Stimulated activated memory B cell treated with anti-CD40 and anti-IgM and Interleukin-4, amounts not matched to agents 10 μg/mL and 1 μg/mL and 100 μg/mL, for 72 hours (primary cell): Measurements from ENCODE around the gene SLC25A29.
"Not testable (repeated sequence)": the region's sequence is repeated elsewhere in the genome, so short reads cannot be mapped to it uniquely, and the experiment has no call there.

Source experiments
- ATAC-seq: fragments of 150-1000 bp; cut with Tn5 transposase; 2 replicates; pipeline ENCODE4 v1.10.0; 2021
- H3K27ac Mint-ChIP-seq: one replicate; pipeline ENCODE4 v1.8.0; 2022; ENCODE audit warnings: mild to moderate bottlenecking, mixed read lengths
- H3K27me3 Mint-ChIP-seq: one replicate; pipeline ENCODE4 v1.8.0; 2022; ENCODE audit warnings: mixed read lengths
- H3K36me3 Mint-ChIP-seq: one replicate; pipeline ENCODE4 v1.8.0; 2022; ENCODE audit warnings: mixed read lengths
- H3K4me1 Mint-ChIP-seq: one replicate; pipeline ENCODE4 v1.8.0; 2022; ENCODE audit warnings: mixed read lengths
- H3K4me3 Mint-ChIP-seq: one replicate; pipeline ENCODE4 v1.8.0; 2022; ENCODE audit warnings: mild to moderate bottlenecking, moderate library complexity, mixed read lengths
- H3K9me3 Mint-ChIP-seq: one replicate; pipeline ENCODE4 v1.8.0; 2022; ENCODE audit warnings: mixed read lengths

SLC25A29 gene

GRCh38 chr14:100306101-100306997 lies at the start of gene SLC25A29:
Gene SLC25A29 (minus strand): TSS chr14:100306444. CDS start chr14:100306232, 212 bp downstream.
- Mint-ChIP-seq H3K4me3 (peak within 1 kb of the TSS; percentile 91), H3K27ac (peak within 1 kb of the TSS; percentile 77), H3K27me3 (no peaks in the 10 kb centered on the region), H3K36me3 (no peaks in the 10 kb centered on the region), H3K4me1 (peaks cover 59% of the 10 kb centered on the region), H3K9me3 (no peaks in the 10 kb centered on the region)
- peak; percentile 95 for ATAC-seq

- Mint-ChIP-seq H3K9me3 (no peaks in the 10 kb centered on the region), H3K27me3 (no peaks in the 10 kb centered on the region), H3K27ac (peak overlapping the region; percentile 50), H3K4me3 (no peak overlapping the region), H3K4me1 (peaks cover 11% of the 10 kb centered on the region), H3K36me3 (peaks cover 78% of the 10 kb centered on the region)
- ATAC-seq = no peak
These were observed 44.7 kb upstream of the SLC25A29 start for GRCh38 chr14:100350986-100351385.

- no peaks in the 10 kb centered on the region for H3K9me3 Mint-ChIP-seq
- H3K27me3 Mint-ChIP-seq = no peaks in the 10 kb centered on the region
- peaks cover 77% of the 10 kb centered on the region for H3K36me3 Mint-ChIP-seq
- H3K4me1 Mint-ChIP-seq = peaks cover 11% of the 10 kb centered on the region
- H3K4me3 Mint-ChIP-seq = no peak overlapping the region
- no peak for ATAC-seq
- H3K27ac Mint-ChIP-seq = peak overlapping the region; percentile 50
These were observed 44.2 kb upstream of the SLC25A29 start for GRCh38 chr14:100350276-100350926.

GRCh38 chr14:100348784-100349685 lies 42.8 kb upstream of the SLC25A29 start:
- Mint-ChIP-seq H3K27me3 (no peaks in the 10 kb centered on the region), H3K4me3 (no peak overlapping the region), H3K9me3 (no peaks in the 10 kb centered on the region), H3K27ac (no peak overlapping the region), H3K4me1 (peaks cover 11% of the 10 kb centered on the region), H3K36me3 (peaks cover 69% of the 10 kb centered on the region)
- ATAC-seq = no peak

GRCh38 chr14:100348253-100348729 lies 42.0 kb upstream of the SLC25A29 start:
- H3K9me3 Mint-ChIP-seq = no peaks in the 10 kb centered on the region
- H3K4me3 Mint-ChIP-seq = no peak overlapping the region
- H3K36me3 Mint-ChIP-seq = peaks cover 69% of the 10 kb centered on the region
- H3K27me3 Mint-ChIP-seq = no peaks in the 10 kb centered on the region
- peaks cover 18% of the 10 kb centered on the region for H3K4me1 Mint-ChIP-seq
- ATAC-seq = no peak
- no peak overlapping the region for H3K27ac Mint-ChIP-seq

- Mint-ChIP-seq H3K27ac (no peak overlapping the region), H3K27me3 (no peaks in the 10 kb centered on the region), H3K36me3 (peaks cover 70% of the 10 kb centered on the region), H3K4me3 (no peak overlapping the region), H3K4me1 (peaks cover 36% of the 10 kb centered on the region), H3K9me3 (no peaks in the 10 kb centered on the region)
- ATAC-seq = no peak
These were observed 40.3 kb upstream of the SLC25A29 start for GRCh38 chr14:100346306-100347091.

GRCh38 chr14:100345711-100346110 lies 39.5 kb upstream of the SLC25A29 start:
- ATAC-seq = no peak
- Mint-ChIP-seq H3K27ac (no peak overlapping the region), H3K27me3 (no peaks in the 10 kb centered on the region), H3K4me1 (peaks cover 38% of the 10 kb centered on the region), H3K4me3 (no peak overlapping the region), H3K36me3 (peaks cover 69% of the 10 kb centered on the region), H3K9me3 (no peaks in the 10 kb centered on the region)

- peaks cover 70% of the 10 kb centered on the region for H3K36me3 Mint-ChIP-seq
- not testable (repeated sequence) for H3K27ac Mint-ChIP-seq, H3K27me3 Mint-ChIP-seq, H3K4me3 Mint-ChIP-seq, ATAC-seq, H3K9me3 Mint-ChIP-seq
- peaks cover 44% of the 10 kb centered on the region for H3K4me1 Mint-ChIP-seq
These were observed 38.4 kb upstream of the SLC25A29 start for GRCh38 chr14:100344657-100345056.

GRCh38 chr14:100342826-100343225 lies 36.6 kb upstream of the SLC25A29 start:
- Mint-ChIP-seq H3K27ac (peak overlapping the region; percentile 95), H3K4me1 (peaks cover 45% of the 10 kb centered on the region), H3K36me3 (peaks cover 74% of the 10 kb centered on the region)
- not testable (repeated sequence) for H3K9me3 Mint-ChIP-seq, ATAC-seq, H3K4me3 Mint-ChIP-seq, H3K27me3 Mint-ChIP-seq

GRCh38 chr14:100342195-100342594 lies 36.0 kb upstream of the SLC25A29 start:
- no peak overlapping the region for H3K4me3 Mint-ChIP-seq
- ATAC-seq = no peak
- H3K9me3 Mint-ChIP-seq = no peaks in the 10 kb centered on the region
- H3K4me1 Mint-ChIP-seq = peaks cover 45% of the 10 kb centered on the region
- peaks cover 78% of the 10 kb centered on the region for H3K36me3 Mint-ChIP-seq
- peak overlapping the region; percentile 95 for H3K27ac Mint-ChIP-seq
- H3K27me3 Mint-ChIP-seq = no peaks in the 10 kb centered on the region

GRCh38 chr14:100341301-100342031 lies 35.2 kb upstream of the SLC25A29 start:
- H3K27me3 Mint-ChIP-seq = no peaks in the 10 kb centered on the region

GRCh38 chr14:100340423-100340813 lies 34.2 kb upstream of the SLC25A29 start:
- Mint-ChIP-seq H3K4me3 (no peak overlapping the region), H3K27ac (peak overlapping the region; percentile 95), H3K27me3 (no peaks in the 10 kb centered on the region), H3K36me3 (peaks cover 78% of the 10 kb centered on the region), H3K4me1 (peaks cover 45% of the 10 kb centered on the region), H3K9me3 (no peaks in the 10 kb centered on the region)
- ATAC-seq = no peak

More at GRCh38 chr14:100341301-100342031, 35.2 kb upstream of the SLC25A29 start:
- Mint-ChIP-seq H3K9me3 (no peaks in the 10 kb centered on the region), H3K4me3 (peak overlapping the region; percentile 57), H3K27ac (peak overlapping the region; percentile 95), H3K4me1 (peaks cover 45% of the 10 kb centered on the region), H3K36me3 (peaks cover 78% of the 10 kb centered on the region)
- peak; percentile 94 for ATAC-seq

- H3K9me3 Mint-ChIP-seq = no peaks in the 10 kb centered on the region
- H3K27me3 Mint-ChIP-seq = no peaks in the 10 kb centered on the region
- H3K4me1 Mint-ChIP-seq = peaks cover 45% of the 10 kb centered on the region
- ATAC-seq = no peak
- peaks cover 82% of the 10 kb centered on the region for H3K36me3 Mint-ChIP-seq
- no peak overlapping the region for H3K4me3 Mint-ChIP-seq
- peak overlapping the region; percentile 95 for H3K27ac Mint-ChIP-seq
These were observed 33.6 kb upstream of the SLC25A29 start for GRCh38 chr14:100339766-100340422.
